ENCODE results near the gene STAMBPL1.
A peak's percentile ranks its signal among the peaks of the same experiment; 100 is the strongest.

STAMBPL1 gene

GRCh38 chr10:88889559-88890337 lies 9.7 kb downstream of the STAMBPL1 start:
- intact Hi-C loops (cut with DNase I; ENCODE audit: low total_unique reads): no loop called here
- no peak for DNase-seq
- TF ChIP-seq CTCF (IDR thresholded peaks at IDR 0.05): no peak
- H3K36me3 ChIP-seq: no peaks in the 10 kb centered on the region
- no peak overlapping the region for H3K4me3 ChIP-seq
- no peak overlapping the region for H3K27ac ChIP-seq
- H3K9me3 ChIP-seq: no peaks in the 10 kb centered on the region
- no peaks in the 10 kb centered on the region for H3K4me1 ChIP-seq
- H3K27me3 ChIP-seq: no peaks in the 10 kb centered on the region

- Histone ChIP-seq H3K4me3 (no peak overlapping the region), H3K36me3 (no peaks in the 10 kb centered on the region), H3K27me3 (no peaks in the 10 kb centered on the region), H3K4me1 (no peaks in the 10 kb centered on the region), H3K27ac (no peak overlapping the region), H3K9me3 (no peaks in the 10 kb centered on the region)
- no peak for TF ChIP-seq CTCF (IDR thresholded peaks at IDR 0.05)
- intact Hi-C loops (cut with DNase I; ENCODE audit: low total_unique reads): no loop called here
- DNase-seq: no peak
Observed at GRCh38 chr10:88890681-88891381, 10.8 kb downstream of the STAMBPL1 start.

- Histone ChIP-seq H3K4me3 (no peak overlapping the region), H3K27me3 (no peaks in the 10 kb centered on the region), H3K36me3 (no peaks in the 10 kb centered on the region), H3K27ac (no peak overlapping the region), H3K4me1 (no peaks in the 10 kb centered on the region), H3K9me3 (no peaks in the 10 kb centered on the region)
- intact Hi-C loops (cut with DNase I; ENCODE audit: low total_unique reads): no loop called here
- TF ChIP-seq CTCF (IDR thresholded peaks at IDR 0.05): no peak
- DNase-seq: no peak
Observed at GRCh38 chr10:88892222-88892967, 12.3 kb downstream of the STAMBPL1 start.

GRCh38 chr10:88893611-88894010 lies 13.6 kb downstream of the STAMBPL1 start:
- no peak for TF ChIP-seq CTCF (IDR thresholded peaks at IDR 0.05)
- H3K27ac ChIP-seq: no peak overlapping the region
- no peaks in the 10 kb centered on the region for H3K36me3 ChIP-seq
- H3K4me3 ChIP-seq: no peak overlapping the region
- H3K27me3 ChIP-seq: no peaks in the 10 kb centered on the region
- no peaks in the 10 kb centered on the region for H3K4me1 ChIP-seq
- peak in 1 of 2 donors; percentile 28 for DNase-seq
- intact Hi-C loops (cut with DNase I; ENCODE audit: low total_unique reads): no loop called here
- H3K9me3 ChIP-seq: no peaks in the 10 kb centered on the region

- no peak for DNase-seq
- Histone ChIP-seq H3K4me1 (no peaks in the 10 kb centered on the region), H3K4me3 (no peak overlapping the region), H3K27me3 (no peaks in the 10 kb centered on the region), H3K9me3 (no peaks in the 10 kb centered on the region), H3K27ac (no peak overlapping the region), H3K36me3 (no peaks in the 10 kb centered on the region)
- TF ChIP-seq CTCF (IDR thresholded peaks at IDR 0.05): no peak
- intact Hi-C loops (cut with DNase I; ENCODE audit: low total_unique reads): no loop called here
Observed at GRCh38 chr10:88895250-88895649, 15.2 kb downstream of the STAMBPL1 start.
